IPS-11a (cell line): Measurements from ENCODE around the gene PRIM2.
"Not testable (repeated sequence)": the region's sequence is repeated elsewhere in the genome, so short reads cannot be mapped to it uniquely, and the experiment has no call there.

ENCODE experiments used
- H3K4me3 ChIP-seq: one replicate; pipeline ENCODE4 v1.5.1; 2013; ENCODE audit warnings: low read depth, low read length, control low read depth

The PRIM2 gene

DNA sequence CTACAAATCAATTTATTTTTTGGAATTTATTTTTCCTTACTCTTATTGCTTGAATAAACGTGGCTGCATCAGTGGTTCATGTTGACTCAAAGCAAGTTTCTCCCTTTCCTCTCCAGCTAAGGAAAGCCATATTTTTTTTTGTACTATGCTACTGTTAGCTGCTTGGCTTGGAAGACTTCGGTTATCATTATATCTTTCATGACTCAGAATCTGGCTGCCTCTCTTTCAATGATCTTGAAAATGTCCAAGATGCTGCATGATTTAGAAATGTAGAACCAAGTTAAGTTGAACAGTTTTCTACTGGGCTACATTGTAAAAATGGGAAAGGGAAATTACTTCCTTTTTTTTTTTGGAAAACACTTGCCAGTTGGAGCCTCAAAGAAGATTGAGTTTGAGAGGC lies 44.9 kb downstream of the PRIM2 start:
- H3K4me3 ChIP-seq: not testable (repeated sequence)

DNA sequence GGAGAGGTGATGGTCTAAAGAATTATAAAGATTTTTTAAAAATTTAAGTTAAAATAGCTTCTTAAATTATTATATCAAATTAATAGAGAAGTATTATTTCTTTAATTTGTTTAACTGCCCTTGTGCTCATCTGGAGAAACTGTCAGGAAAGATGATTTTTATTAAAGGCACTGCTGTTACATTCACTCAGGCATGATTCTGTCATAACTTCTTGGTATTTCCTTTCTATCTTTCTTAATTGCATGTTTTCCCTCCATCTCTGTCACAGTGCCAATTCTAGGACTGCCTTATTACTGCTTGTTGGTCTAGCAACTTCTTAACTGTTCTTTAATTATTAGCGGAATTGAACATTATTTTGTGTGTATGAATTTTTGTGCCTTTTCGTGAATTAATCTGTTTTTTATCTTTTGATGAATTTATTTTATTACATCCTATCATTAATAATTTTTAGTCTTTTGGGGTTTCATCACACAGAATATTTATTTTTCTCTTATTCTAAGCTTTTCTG lies 47.7 kb downstream of the PRIM2 start:
- H3K4me3 ChIP-seq: not testable (repeated sequence)

GRCh38 chr6:57368965-57369731 lies 51.7 kb downstream of the PRIM2 start:
- not testable (repeated sequence) for H3K4me3 ChIP-seq

DNA sequence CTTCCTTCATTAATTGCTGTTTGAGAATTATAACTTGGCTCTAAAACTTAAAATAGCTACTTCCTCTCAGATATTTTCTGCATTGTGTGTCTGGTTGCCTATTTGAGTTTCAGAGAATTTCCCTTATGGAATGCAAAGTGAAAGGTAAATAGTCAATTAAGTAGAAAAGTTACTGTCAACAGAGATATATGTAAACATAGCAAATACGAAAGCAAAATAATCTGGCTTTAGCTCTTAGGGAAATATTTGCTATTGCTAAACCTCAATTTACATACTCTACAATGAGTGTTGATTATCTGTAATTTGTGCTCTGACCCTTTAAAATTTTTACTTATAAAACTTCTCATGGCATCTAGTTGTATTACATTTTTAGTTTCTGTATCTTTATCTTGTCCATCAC lies 54.3 kb downstream of the PRIM2 start:
- H3K4me3 ChIP-seq: not testable (repeated sequence)

DNA sequence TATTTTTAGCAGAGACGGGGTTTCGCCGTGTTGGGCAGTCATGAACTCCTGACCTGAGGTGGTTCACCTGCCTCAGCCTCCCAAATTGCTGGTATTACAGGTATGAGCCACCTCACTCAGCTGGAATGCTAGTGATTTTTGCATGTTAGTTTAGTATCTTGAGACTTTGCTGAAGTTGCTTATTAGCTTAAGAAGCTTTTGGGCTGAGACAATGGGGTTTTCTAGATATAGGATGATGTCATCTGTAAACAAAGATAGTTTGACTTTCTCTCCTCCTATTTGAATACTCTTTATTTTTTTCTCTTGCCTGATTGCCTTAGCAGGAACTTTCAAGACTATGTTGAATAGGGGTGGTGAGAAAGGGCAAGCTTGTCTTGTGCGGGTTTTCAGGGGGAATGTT lies 57.3 kb downstream of the PRIM2 start:
- H3K4me3 ChIP-seq: not testable (repeated sequence)

- not testable (repeated sequence) for H3K4me3 ChIP-seq
Measured at GRCh38 chr6:57376083-57376482, 58.7 kb downstream of the PRIM2 start.

- not testable (repeated sequence) for H3K4me3 ChIP-seq
Measured at GRCh38 chr6:57389038-57389592, 71.7 kb downstream of the PRIM2 start.

- not testable (repeated sequence) for H3K4me3 ChIP-seq
Measured at GRCh38 chr6:57390818-57391217, 73.4 kb downstream of the PRIM2 start.

- H3K4me3 ChIP-seq: not testable (repeated sequence)
Measured at GRCh38 chr6:57392047-57392446, 74.6 kb downstream of the PRIM2 start.

GRCh38 chr6:57419341-57419740 lies 101.9 kb downstream of the PRIM2 start:
- not testable (repeated sequence) for H3K4me3 ChIP-seq

GRCh38 chr6:57421503-57421902 lies 104.1 kb downstream of the PRIM2 start:
- H3K4me3 ChIP-seq: no peak overlapping the region

GRCh38 chr6:57423468-57423867 lies 106.0 kb downstream of the PRIM2 start:
- H3K4me3 ChIP-seq: no peak overlapping the region

- H3K4me3 ChIP-seq: not testable (repeated sequence)
Measured at GRCh38 chr6:57431742-57432141, 114.3 kb downstream of the PRIM2 start.

DNA sequence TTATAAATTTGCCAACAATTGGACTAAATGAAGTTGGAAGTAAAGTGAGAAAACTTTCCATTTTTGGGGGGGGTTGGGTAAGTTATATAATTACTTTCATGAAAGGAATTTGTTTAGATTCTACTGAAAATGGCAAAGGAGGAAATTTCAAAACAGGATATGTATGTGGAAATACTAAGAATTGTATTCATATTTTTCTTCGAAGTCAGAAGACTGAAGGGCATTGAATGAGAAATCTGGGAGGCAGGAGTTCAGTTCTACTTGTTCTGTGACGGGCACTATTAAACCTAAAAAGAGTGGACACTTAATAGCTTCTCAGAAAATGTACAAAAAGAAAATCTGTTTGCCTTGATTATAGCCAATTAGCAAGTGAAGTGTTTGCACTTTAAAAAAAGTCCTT lies 114.7 kb downstream of the PRIM2 start:
- no peak overlapping the region for H3K4me3 ChIP-seq

GRCh38 chr6:57432919-57433684 lies 115.7 kb downstream of the PRIM2 start:
- no peak overlapping the region for H3K4me3 ChIP-seq

DNA sequence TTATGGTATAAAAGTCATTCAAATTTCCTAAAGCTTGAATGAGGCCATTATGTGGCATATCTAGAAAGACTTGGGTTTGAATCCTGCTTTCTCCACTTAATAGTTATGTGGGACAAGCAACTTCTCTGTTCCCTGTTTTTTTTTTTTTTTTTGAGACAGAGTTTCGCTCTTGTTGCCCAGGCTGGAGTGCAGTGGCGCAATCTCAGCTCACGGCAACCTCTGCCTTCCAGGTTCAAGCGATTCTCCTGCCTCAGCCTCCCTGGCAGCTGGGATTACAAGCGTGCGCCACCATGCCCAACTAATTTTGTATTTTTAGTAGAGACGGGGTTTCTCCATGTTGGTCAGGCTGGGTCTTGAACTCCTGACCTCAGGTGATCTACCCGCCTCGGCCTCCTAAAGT lies 116.4 kb downstream of the PRIM2 start:
- H3K4me3 ChIP-seq: not testable (repeated sequence)

- no peak overlapping the region for H3K4me3 ChIP-seq
Measured at GRCh38 chr6:57434944-57435343, 117.5 kb downstream of the PRIM2 start.

DNA sequence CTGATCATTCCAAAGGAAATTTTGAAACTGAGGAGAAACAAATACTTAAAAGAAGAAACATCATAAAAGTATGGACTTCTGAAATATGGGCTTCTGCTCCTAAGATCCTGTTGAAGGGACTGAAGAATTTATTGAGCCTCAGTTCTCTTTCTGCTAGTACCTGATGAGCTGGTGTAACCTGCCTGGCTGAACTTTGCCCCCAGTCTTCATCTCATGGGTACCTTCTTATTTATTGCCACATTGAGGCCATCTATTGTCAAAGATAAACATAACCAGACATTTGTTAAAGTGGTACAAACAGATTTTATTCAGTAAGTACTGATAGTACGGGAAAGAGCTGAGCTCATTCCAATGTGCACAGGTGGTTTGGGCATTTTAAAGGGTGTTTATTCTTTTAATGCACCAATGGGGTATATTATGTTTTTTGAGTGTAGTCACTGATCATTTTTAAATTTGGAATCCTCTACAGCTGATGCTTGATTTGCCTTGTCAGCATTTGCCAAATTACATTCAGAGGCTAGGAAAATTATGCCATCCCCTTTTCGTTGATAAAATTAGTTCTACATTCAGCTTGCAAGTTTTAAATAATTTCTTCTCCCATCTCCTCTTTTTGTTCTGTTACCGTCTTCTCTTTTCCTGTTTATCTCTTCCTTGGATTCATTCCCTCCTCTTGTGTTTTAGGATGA lies 118.2 kb downstream of the PRIM2 start:
- no peak overlapping the region for H3K4me3 ChIP-seq

- not testable (repeated sequence) for H3K4me3 ChIP-seq
Measured at GRCh38 chr6:57440735-57441134, 123.3 kb downstream of the PRIM2 start.

- H3K4me3 ChIP-seq: not testable (repeated sequence)
Measured at GRCh38 chr6:57442133-57442532, 124.7 kb downstream of the PRIM2 start.

GRCh38 chr6:57443181-57443580 lies 125.8 kb downstream of the PRIM2 start:
- H3K4me3 ChIP-seq: not testable (repeated sequence)
